Panc1 (cell line): ENCODE data around the gene NUAK2. TPM values are rescaled to one million over a fixed set of nuclear protein-coding genes. Genes with fewer than 3 reads are reported as not detected.
A peak's percentile ranks its signal among the peaks of the same experiment; 100 is the strongest.

Experiments
- ATAC-seq: fragments of 200-7000 bp; cut with Tn5 transposase; 2 replicates; pipeline ENCODE4 v1.9.1; 2020; ENCODE audit warnings: mild to moderate bottlenecking, moderate library complexity
- BruUV-seq: library from RNA; stranded (reverse); fragments of 400-500 nt; replicated peaks from 2 replicates; lab custom pipeline; 2021; lab: Mats Ljungman, UMichigan
- CTCF ChIA-PET: fragments of 300-600 bp; sonication (Branson Sonifier 250); formaldehyde crosslinking; loops from one replicate; lab custom pipeline; 2022; ENCODE audit warnings: antibody characterized with exemption; lab: Charles Lee
- POLR2A ChIA-PET: fragments of 300-600 bp; sonication (Branson Sonifier 250); formaldehyde crosslinking; loops from one replicate; lab custom pipeline; 2022; ENCODE audit warnings: antibody characterized with exemption; lab: Charles Lee
- DNase-seq: peaks from one replicate; pipeline ENCODE4 v3.0.0-alpha.2; 2010; ENCODE audit warnings: low read depth, low spot score
- H3K27ac ChIP-seq: 2 replicates; pipeline ENCODE4 v1.5.1; 2011; ENCODE audit warnings: mild to moderate bottlenecking, low read length, inconsistent platforms
- H3K27me3 ChIP-seq: fragments of 200-500 bp; sonication (Bioruptor generic); 2 replicates; pipeline ENCODE4 v1.6.0; 2014; ENCODE audit warnings: low read length, inconsistent platforms; ENCODE audit not compliant: control insufficient read depth, insufficient read depth
- H3K36me3 ChIP-seq: fragments of 200-500 bp; sonication (Bioruptor generic); 2 replicates; pipeline ENCODE4 v1.5.1; 2014; ENCODE audit warnings: inconsistent platforms, mild to moderate bottlenecking, low read length, moderate library complexity; ENCODE audit not compliant: control insufficient read depth, insufficient read depth
- H3K4me1 ChIP-seq: 2 replicates; pipeline ENCODE4 v1.5.1; 2011; ENCODE audit warnings: inconsistent platforms, mild to moderate bottlenecking, low read length, moderate library complexity; ENCODE audit not compliant: control insufficient read depth, insufficient read depth
- H3K4me3 ChIP-seq, 2 experiments: 2 replicates each; pipeline ENCODE4 v1.5.1; 2011 to 2012; ENCODE audit warnings: low read depth in 2 of 2, low read length in 2 of 2, mild to moderate bottlenecking in 2 of 2, inconsistent platforms in 1 of 2, moderate library complexity in 1 of 2
- H3K9me3 ChIP-seq: fragments of 200-500 bp; sonication (Bioruptor generic); 2 replicates; pipeline ENCODE4 v1.5.1; 2014; ENCODE audit warnings: low read depth, mild to moderate bottlenecking, inconsistent platforms, low read length, moderate library complexity; ENCODE audit not compliant: control insufficient read depth, insufficient read depth
- POLR2AphosphoS5 ChIP-seq: IDR thresholded peaks from 2 replicates; pipeline ENCODE4 v1.6.1; 2012; ENCODE audit warnings: mild to moderate bottlenecking, low read depth, low read length, moderate library complexity
- SIN3A ChIP-seq: IDR thresholded peaks from 2 replicates; pipeline ENCODE4 v1.6.1; 2012; ENCODE audit warnings: low read depth, mild to moderate bottlenecking, low read length, moderate library complexity, borderline replicate concordance; ENCODE audit not compliant: insufficient read depth
- TCF7L2 ChIP-seq: IDR thresholded peaks from 2 replicates; pipeline ENCODE4 v1.6.1; 2011; ENCODE audit warnings: mild to moderate bottlenecking, low read depth, low read length, inconsistent platforms
- in situ Hi-C: cut with HindIII; loops from 2 replicates; pipeline ENCODE4 v1.10.0; 2016; ENCODE audit warnings: low sequenced_read_pairs, low pct_unique_long_range_greater_than_20kb
- intact Hi-C: fragments of 100-400 bp; cut with micrococcal nuclease; formaldehyde crosslinking; loops from one replicate; pipeline ENCODE4 v1.10.0; 2022; ENCODE audit not compliant: unreplicated experiment
- total RNA-seq: library from RNA; stranded (reverse); gene quantifications from one replicate; pipeline ENCODE4 v1.2.1, GENCODE V29; 2021; ENCODE audit not compliant: unreplicated experiment
- TF ChIP-seq, protein P1 (sequence below): fragments of 450-650 bp; IDR thresholded peaks from 2 replicates; pipeline ENCODE4 v1.5.1; 2017; ENCODE audit warnings: mild to moderate bottlenecking
- TF ChIP-seq, protein P2 (sequence below), 2 experiments: IDR thresholded peaks; 2 replicates each; pipeline ENCODE4 v1.6.1; 2011 to 2012; ENCODE audit warnings: low read depth in 2 of 2, control low read depth in 1 of 2, low read length in 1 of 2, mild to moderate bottlenecking in 1 of 2, moderate library complexity in 1 of 2; ENCODE audit not compliant: insufficient read depth in 1 of 2

NUAK2 gene
- total RNA-seq, 1 experiment from 2014 or later, result 17.4 TPM

DNA sequence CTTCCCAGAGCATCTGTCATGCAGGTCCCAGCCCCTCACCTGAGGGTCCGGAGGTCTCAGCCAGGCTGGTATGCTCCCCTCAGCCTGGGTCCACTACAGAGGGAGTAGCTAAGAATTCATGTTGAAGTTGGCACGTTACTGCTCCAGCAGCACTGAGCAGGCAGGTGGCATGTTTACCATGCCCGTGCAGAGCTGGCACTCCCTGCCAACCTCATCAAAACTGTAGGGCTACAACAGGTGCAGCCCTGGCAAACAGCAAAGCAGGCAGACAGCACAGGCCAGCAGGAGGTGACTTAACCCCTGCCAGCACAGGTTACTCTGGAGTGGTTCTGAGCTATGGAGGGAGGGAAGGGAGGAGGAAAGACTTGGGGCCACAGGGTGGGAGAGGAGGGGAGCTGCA is 46.4 kb downstream of the NUAK2 start:
- in situ Hi-C loops, result no loop called here
- no peak for ATAC-seq
- DNase-seq, result no peak
- Histone ChIP-seq H3K4me1 (peaks cover 34% of the 10 kb centered on the region), H3K27me3 (no peaks in the 10 kb centered on the region), H3K4me3 (no peak overlapping the region), H3K36me3 (no peaks in the 10 kb centered on the region), H3K27ac (peak overlapping the region; percentile 40), H3K9me3 (no peaks in the 10 kb centered on the region)
- no TSS peak for BruUV-seq
- intact Hi-C loops, result no loop called here
- TF ChIP-seq TCF7L2 (no peak), POLR2AphosphoS5 (no peak), SIN3A (no peak)
- TF ChIP-seq, protein P1, sequence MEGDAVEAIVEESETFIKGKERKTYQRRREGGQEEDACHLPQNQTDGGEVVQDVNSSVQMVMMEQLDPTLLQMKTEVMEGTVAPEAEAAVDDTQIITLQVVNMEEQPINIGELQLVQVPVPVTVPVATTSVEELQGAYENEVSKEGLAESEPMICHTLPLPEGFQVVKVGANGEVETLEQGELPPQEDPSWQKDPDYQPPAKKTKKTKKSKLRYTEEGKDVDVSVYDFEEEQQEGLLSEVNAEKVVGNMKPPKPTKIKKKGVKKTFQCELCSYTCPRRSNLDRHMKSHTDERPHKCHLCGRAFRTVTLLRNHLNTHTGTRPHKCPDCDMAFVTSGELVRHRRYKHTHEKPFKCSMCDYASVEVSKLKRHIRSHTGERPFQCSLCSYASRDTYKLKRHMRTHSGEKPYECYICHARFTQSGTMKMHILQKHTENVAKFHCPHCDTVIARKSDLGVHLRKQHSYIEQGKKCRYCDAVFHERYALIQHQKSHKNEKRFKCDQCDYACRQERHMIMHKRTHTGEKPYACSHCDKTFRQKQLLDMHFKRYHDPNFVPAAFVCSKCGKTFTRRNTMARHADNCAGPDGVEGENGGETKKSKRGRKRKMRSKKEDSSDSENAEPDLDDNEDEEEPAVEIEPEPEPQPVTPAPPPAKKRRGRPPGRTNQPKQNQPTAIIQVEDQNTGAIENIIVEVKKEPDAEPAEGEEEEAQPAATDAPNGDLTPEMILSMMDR, result no peak
- TF ChIP-seq, protein P2, sequence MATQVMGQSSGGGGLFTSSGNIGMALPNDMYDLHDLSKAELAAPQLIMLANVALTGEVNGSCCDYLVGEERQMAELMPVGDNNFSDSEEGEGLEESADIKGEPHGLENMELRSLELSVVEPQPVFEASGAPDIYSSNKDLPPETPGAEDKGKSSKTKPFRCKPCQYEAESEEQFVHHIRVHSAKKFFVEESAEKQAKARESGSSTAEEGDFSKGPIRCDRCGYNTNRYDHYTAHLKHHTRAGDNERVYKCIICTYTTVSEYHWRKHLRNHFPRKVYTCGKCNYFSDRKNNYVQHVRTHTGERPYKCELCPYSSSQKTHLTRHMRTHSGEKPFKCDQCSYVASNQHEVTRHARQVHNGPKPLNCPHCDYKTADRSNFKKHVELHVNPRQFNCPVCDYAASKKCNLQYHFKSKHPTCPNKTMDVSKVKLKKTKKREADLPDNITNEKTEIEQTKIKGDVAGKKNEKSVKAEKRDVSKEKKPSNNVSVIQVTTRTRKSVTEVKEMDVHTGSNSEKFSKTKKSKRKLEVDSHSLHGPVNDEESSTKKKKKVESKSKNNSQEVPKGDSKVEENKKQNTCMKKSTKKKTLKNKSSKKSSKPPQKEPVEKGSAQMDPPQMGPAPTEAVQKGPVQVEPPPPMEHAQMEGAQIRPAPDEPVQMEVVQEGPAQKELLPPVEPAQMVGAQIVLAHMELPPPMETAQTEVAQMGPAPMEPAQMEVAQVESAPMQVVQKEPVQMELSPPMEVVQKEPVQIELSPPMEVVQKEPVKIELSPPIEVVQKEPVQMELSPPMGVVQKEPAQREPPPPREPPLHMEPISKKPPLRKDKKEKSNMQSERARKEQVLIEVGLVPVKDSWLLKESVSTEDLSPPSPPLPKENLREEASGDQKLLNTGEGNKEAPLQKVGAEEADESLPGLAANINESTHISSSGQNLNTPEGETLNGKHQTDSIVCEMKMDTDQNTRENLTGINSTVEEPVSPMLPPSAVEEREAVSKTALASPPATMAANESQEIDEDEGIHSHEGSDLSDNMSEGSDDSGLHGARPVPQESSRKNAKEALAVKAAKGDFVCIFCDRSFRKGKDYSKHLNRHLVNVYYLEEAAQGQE (IDR thresholded peaks at IDR 0.05; ENCODE audit: insufficient read depth in 1 of 2, low read depth in 2 of 2, low read length in 1 of 2), result no peak
- POLR2A ChIA-PET, result no interaction called here
- CTCF ChIA-PET, result interaction anchor here (1.1 to 5.7 kb wide), 4 partner anchors 42 to 249 kb away, joined by 3 to 149 read pairs (median 5); no protein-coding TSS in a partner anchor

DNA sequence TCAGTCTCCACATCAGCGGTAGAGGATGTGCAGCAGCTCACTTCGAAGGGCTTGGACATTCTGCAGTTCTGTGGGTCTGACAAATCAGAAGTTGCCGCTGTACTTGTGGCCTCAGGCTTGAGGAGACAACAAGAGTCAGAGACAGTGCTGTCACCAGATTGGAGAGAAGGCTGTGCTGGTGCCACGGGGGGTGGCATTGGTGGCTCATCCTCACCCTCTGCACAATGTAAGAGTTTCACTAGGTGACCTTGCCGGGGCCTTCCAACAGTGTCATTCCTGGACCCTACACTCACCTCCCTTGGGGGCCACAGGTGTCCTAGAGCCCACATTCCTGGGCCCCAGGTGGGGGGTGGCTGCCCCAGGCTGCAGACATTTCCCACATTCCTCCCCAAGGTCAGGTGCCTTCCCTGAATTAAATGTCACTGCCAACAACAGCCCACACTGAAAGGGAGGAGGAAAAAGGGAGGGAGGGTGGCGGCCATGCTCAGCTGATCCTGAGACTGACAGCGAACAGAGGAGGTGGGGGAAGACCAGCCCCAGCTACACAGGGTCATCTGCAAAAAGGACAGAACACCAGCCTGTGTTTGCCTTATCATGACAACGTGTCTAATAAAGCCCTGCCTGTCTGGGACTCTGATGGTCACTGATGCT is 47.4 kb downstream of the NUAK2 start:
- in situ Hi-C loops (no loop called here), intact Hi-C loops (no loop called here)
- H3K4me1 ChIP-seq, result peaks cover 34% of the 10 kb centered on the region
- ChIA-PET POLR2A (no interaction called here), CTCF (interaction anchor here (0.6 to 5.7 kb wide), 17 partner anchors 11 to 250 kb away, joined by 3 to 149 read pairs (median 4); partner anchors contain the start of genes NUAK2 and TMCC2)
- H3K4me3 ChIP-seq, result no peak overlapping the region
- no peaks in the 10 kb centered on the region for H3K36me3 ChIP-seq
- H3K27me3 ChIP-seq, result no peaks in the 10 kb centered on the region
- H3K27ac ChIP-seq, result peak overlapping the region; percentile 56
- BruUV-seq, result no TSS peak
- H3K9me3 ChIP-seq, result no peaks in the 10 kb centered on the region
- peak; percentile 50 for ATAC-seq
- DNase-seq, result no peak
- TF ChIP-seq POLR2AphosphoS5, result no peak
- TF ChIP-seq, protein P2 (IDR thresholded peaks at IDR 0.05; ENCODE audit: insufficient read depth in 1 of 2, low read depth in 2 of 2, low read length in 1 of 2), result no peak
- TF ChIP-seq, protein P1, result no peak
